Fibroblast of skin of right quadriceps (primary cell): ENCODE data around the gene VPS26B.
"Not testable (repeated sequence)": the region's sequence is repeated elsewhere in the genome, so short reads cannot be mapped to it uniquely, and the experiment has no call there.

ENCODE experiments used
- DNase-seq: peaks from one replicate; pipeline ENCODE4 v3.0.0-alpha.2; 2013

Gene VPS26B

GRCh38 chr11:134260983-134261382 is 36.5 kb downstream of the VPS26B start:
- no peak for DNase-seq

- DNase-seq = peak; percentile 10
These were observed 37.4 kb downstream of the VPS26B start for GRCh38 chr11:134261626-134262488.

- no peak for DNase-seq
These were observed 40.7 kb downstream of the VPS26B start for GRCh38 chr11:134264966-134265764.

- DNase-seq = no peak
These were observed 42.0 kb downstream of the VPS26B start for GRCh38 chr11:134266440-134266839.

GRCh38 chr11:134266841-134267251 is 42.4 kb downstream of the VPS26B start:
- DNase-seq = peak; percentile 80

GRCh38 chr11:134267461-134267860 is 43.0 kb downstream of the VPS26B start:
- DNase-seq = no peak

GRCh38 chr11:134267966-134268365 is 43.5 kb downstream of the VPS26B start:
- DNase-seq = no peak

GRCh38 chr11:134270250-134270714 is 45.8 kb downstream of the VPS26B start:
- DNase-seq = no peak

GRCh38 chr11:134271978-134272377 is 47.5 kb downstream of the VPS26B start:
- DNase-seq = no peak

- peak; percentile 16 for DNase-seq
These were observed 48.2 kb downstream of the VPS26B start for GRCh38 chr11:134272381-134273316.

GRCh38 chr11:134273317-134273712 is 48.8 kb downstream of the VPS26B start:
- DNase-seq = no peak

GRCh38 chr11:134275188-134275533 is 50.7 kb downstream of the VPS26B start:
- DNase-seq = no peak

- peak; percentile 17 for DNase-seq
These were observed 51.3 kb downstream of the VPS26B start, which contains the start of gene GLB1L3 for GRCh38 chr11:134275534-134276395. TSS of gene GLB1L3 (plus strand) at chr11:134276379. CDS start at chr11:134276741, 362 bp downstream.

GRCh38 chr11:134276396-134277182 is 52.1 kb downstream of the VPS26B start:
- no peak for DNase-seq

- DNase-seq = no peak
These were observed 52.9 kb downstream of the VPS26B start for GRCh38 chr11:134277183-134278001.

GRCh38 chr11:134278356-134278755 is 53.9 kb downstream of the VPS26B start:
- DNase-seq = no peak

- not testable (repeated sequence) for DNase-seq
These were observed 57.2 kb downstream of the VPS26B start for GRCh38 chr11:134281635-134282034.

- no peak for DNase-seq
These were observed 57.9 kb downstream of the VPS26B start for GRCh38 chr11:134282121-134283045.
